Left hindlimb (tissue), 1 donor: ENCODE data around the gene ZMPSTE24.
"Not testable (repeated sequence)": the region's sequence is repeated elsewhere in the genome, so short reads cannot be mapped to it uniquely, and the experiment has no call there.

Source experiments
- DNase-seq: peaks from one replicate; pipeline ENCODE4 v3.0.0-alpha.2; 2018

Gene ZMPSTE24

GRCh38 chr1:40257688-40258444, at the start of gene ZMPSTE24:
Gene ZMPSTE24, plus strand, starts transcription at chr1:40258236. Its CDS starts 36 bp downstream, at chr1:40258272.
- peak; percentile 98 for DNase-seq

GRCh38 chr1:40210511-40211204, 47.4 kb upstream of the ZMPSTE24 start:
- no peak for DNase-seq

- no peak for DNase-seq
These were observed 39.7 kb upstream of the ZMPSTE24 start for GRCh38 chr1:40218333-40218732.

GRCh38 chr1:40221471-40221905, 36.5 kb upstream of the ZMPSTE24 start:
- not testable (repeated sequence) for DNase-seq

GRCh38 chr1:40221977-40222772, 35.9 kb upstream of the ZMPSTE24 start:
- DNase-seq, result no peak

- no peak for DNase-seq
These were observed 34.0 kb upstream of the ZMPSTE24 start for GRCh38 chr1:40224040-40224439.

- DNase-seq, result no peak
These were observed 31.8 kb upstream of the ZMPSTE24 start for GRCh38 chr1:40226192-40226591.

GRCh38 chr1:40232444-40232843, 25.6 kb upstream of the ZMPSTE24 start:
- no peak for DNase-seq

- DNase-seq, result no peak
These were observed 18.4 kb upstream of the ZMPSTE24 start for GRCh38 chr1:40239626-40240025.

- DNase-seq, result no peak
These were observed 17.6 kb upstream of the ZMPSTE24 start for GRCh38 chr1:40240390-40240789.

GRCh38 chr1:40241362-40241761, 16.7 kb upstream of the ZMPSTE24 start:
- no peak for DNase-seq

GRCh38 chr1:40243351-40243750, 14.7 kb upstream of the ZMPSTE24 start:
- DNase-seq, result no peak

- no peak for DNase-seq
These were observed 13.8 kb upstream of the ZMPSTE24 start for GRCh38 chr1:40244138-40244744.

GRCh38 chr1:40245686-40246085, 12.3 kb upstream of the ZMPSTE24 start:
- no peak for DNase-seq

GRCh38 chr1:40247655-40248054, 10.4 kb upstream of the ZMPSTE24 start, which contains the start of gene TMCO2:
Gene TMCO2, plus strand, starts transcription at chr1:40247937. Its CDS starts 57 bp downstream, at chr1:40247994.
- DNase-seq, result no peak

GRCh38 chr1:40248412-40248811, 9.6 kb upstream of the ZMPSTE24 start:
- DNase-seq, result no peak

GRCh38 chr1:40251456-40251855, 6.6 kb upstream of the ZMPSTE24 start:
- no peak for DNase-seq

- no peak for DNase-seq
These were observed 5.4 kb upstream of the ZMPSTE24 start for GRCh38 chr1:40252601-40253000.

- no peak for DNase-seq
These were observed 2.8 kb upstream of the ZMPSTE24 start for GRCh38 chr1:40255231-40255630.

- DNase-seq, result no peak
These were observed 1.5 kb upstream of the ZMPSTE24 start for GRCh38 chr1:40256401-40257084.

- DNase-seq, result no peak
These were observed 736 bp upstream of the ZMPSTE24 start for GRCh38 chr1:40257313-40257687.

GRCh38 chr1:40258445-40258769, 371 bp downstream of the ZMPSTE24 start:
- DNase-seq, result no peak
